ENCODE results near the gene CFDP1.

Gene CFDP1

GRCh38 chr16:75421820-75422126 is 11.5 kb downstream of the CFDP1 start:
- no peak overlapping the region for H3K4me3 ChIP-seq (ENCODE audit: low read depth, low read length)
- DNase-seq (ENCODE audit: low read depth), result no peak
- TF ChIP-seq CTCF (IDR thresholded peaks at IDR 0.05; ENCODE audit: insufficient read depth, low read depth, low read length, missing control alignments), result no peak

- peak; percentile 53 for DNase-seq (ENCODE audit: low read depth)
- H3K4me3 ChIP-seq (ENCODE audit: low read depth, low read length), result no peak overlapping the region
- no peak for TF ChIP-seq CTCF (IDR thresholded peaks at IDR 0.05; ENCODE audit: insufficient read depth, low read depth, low read length, missing control alignments)
These were observed 12.1 kb downstream of the CFDP1 start for GRCh38 chr16:75420987-75421819.

- no peak overlapping the region for H3K4me3 ChIP-seq (ENCODE audit: low read depth, low read length)
- no peak for TF ChIP-seq CTCF (IDR thresholded peaks at IDR 0.05; ENCODE audit: insufficient read depth, low read depth, low read length, missing control alignments)
- DNase-seq (ENCODE audit: low read depth), result no peak
These were observed 16.3 kb downstream of the CFDP1 start for GRCh38 chr16:75416904-75417565.

- no peak for TF ChIP-seq CTCF (IDR thresholded peaks at IDR 0.05; ENCODE audit: insufficient read depth, low read depth, low read length, missing control alignments)
- no peak for DNase-seq (ENCODE audit: low read depth)
- no peak overlapping the region for H3K4me3 ChIP-seq (ENCODE audit: low read depth, low read length)
These were observed 18.0 kb downstream of the CFDP1 start for GRCh38 chr16:75415169-75415905.

GRCh38 chr16:75413951-75414350 is 19.4 kb downstream of the CFDP1 start:
- TF ChIP-seq CTCF (IDR thresholded peaks at IDR 0.05; ENCODE audit: insufficient read depth, low read depth, low read length, missing control alignments), result no peak
- no peak overlapping the region for H3K4me3 ChIP-seq (ENCODE audit: low read depth, low read length)
- DNase-seq (ENCODE audit: low read depth), result no peak

GRCh38 chr16:75406943-75407342 is 26.4 kb downstream of the CFDP1 start:
- DNase-seq (ENCODE audit: low read depth), result no peak
- H3K4me3 ChIP-seq (ENCODE audit: low read depth, low read length), result no peak overlapping the region
- TF ChIP-seq CTCF (IDR thresholded peaks at IDR 0.05; ENCODE audit: insufficient read depth, low read depth, low read length, missing control alignments), result no peak
